Measurements from ENCODE around the gene COMT. TPM values are rescaled to one million over a fixed set of nuclear protein-coding genes. Genes with fewer than 3 reads are reported as not detected.

COMT gene
- total RNA-seq, 1 experiment from 2014 or later, result 108 TPM

DNA sequence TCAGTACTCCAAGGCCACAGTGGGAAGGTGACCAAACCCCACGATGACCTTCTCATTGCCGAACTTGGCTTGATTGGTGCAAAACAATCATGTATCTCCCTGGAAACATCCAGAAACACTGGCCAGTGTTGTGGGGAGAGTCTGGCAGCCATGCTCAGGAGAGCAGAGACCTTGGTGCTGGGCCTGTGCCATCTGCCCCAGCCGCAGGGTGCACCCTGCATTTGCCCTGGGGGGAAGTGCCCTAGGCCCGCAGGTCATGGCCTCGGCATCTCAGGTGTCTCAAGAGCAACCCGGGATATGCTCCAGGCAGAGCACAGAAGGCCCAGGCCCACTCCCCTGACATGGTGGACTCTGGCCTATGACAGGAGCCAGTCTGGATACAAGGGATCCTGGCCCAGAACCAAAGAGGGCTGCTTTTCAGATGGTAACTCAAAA, 51.4 kb downstream of the COMT start:
- H3K27me3 ChIP-seq (ENCODE audit: control insufficient read depth, insufficient read depth, low read length), result no peaks in the 10 kb centered on the region
- DNase-seq (ENCODE audit: low read depth, low spot score) (no peak), ATAC-seq (no peak)
- in situ Hi-C loops (cut with HindIII; ENCODE audit: low pct_unique_long_range_greater_than_20kb, low sequenced_read_pairs), result no loop called here
- intact Hi-C loops (cut with micrococcal nuclease; ENCODE audit: unreplicated experiment), result no loop called here
- BruUV-seq (replicated peaks), result no TSS peak
- TF ChIP-seq CTCF (IDR thresholded peaks at IDR 0.05) (no peak), SIN3A (IDR thresholded peaks at IDR 0.05; ENCODE audit: borderline replicate concordance, insufficient read depth, low read depth, low read length) (no peak), TCF7L2 (IDR thresholded peaks at IDR 0.05; ENCODE audit: low read depth, low read length) (no peak), POLR2AphosphoS5 (IDR thresholded peaks at IDR 0.05; ENCODE audit: low read depth, low read length) (no peak), REST (IDR thresholded peaks at IDR 0.05; ENCODE audit: insufficient read depth in 1 of 2, low read depth in 2 of 2, low read length in 1 of 2) (no peak)
- H3K4me1 ChIP-seq (ENCODE audit: control insufficient read depth, insufficient read depth, low read length), result no peaks in the 10 kb centered on the region
- H3K36me3 ChIP-seq (ENCODE audit: control insufficient read depth, insufficient read depth, low read length), result no peaks in the 10 kb centered on the region
- CTCF ChIA-PET, result no interaction called here
- POLR2A ChIA-PET, result no interaction called here
- H3K4me3 ChIP-seq (ENCODE audit: low read depth in 2 of 2, low read length in 2 of 2), result no peak overlapping the region
- H3K9me3 ChIP-seq (ENCODE audit: control insufficient read depth, insufficient read depth, low read depth, low read length), result no peaks in the 10 kb centered on the region
- H3K27ac ChIP-seq (ENCODE audit: low read length), result no peak overlapping the region

GRCh38 chr22:19993926-19994325, 52.4 kb downstream of the COMT start:
- in situ Hi-C loops (cut with HindIII; ENCODE audit: low pct_unique_long_range_greater_than_20kb, low sequenced_read_pairs), result no loop called here
- H3K4me3 ChIP-seq (ENCODE audit: low read depth in 2 of 2, low read length in 2 of 2), result no peak overlapping the region

More at GRCh38 chr22:19993926-19994325, 52.4 kb downstream of the COMT start:
- H3K4me1 ChIP-seq (ENCODE audit: control insufficient read depth, insufficient read depth, low read length), result no peaks in the 10 kb centered on the region
- H3K9me3 ChIP-seq (ENCODE audit: control insufficient read depth, insufficient read depth, low read depth, low read length), result no peaks in the 10 kb centered on the region
- H3K36me3 ChIP-seq (ENCODE audit: control insufficient read depth, insufficient read depth, low read length), result no peaks in the 10 kb centered on the region
- TF ChIP-seq POLR2AphosphoS5 (IDR thresholded peaks at IDR 0.05; ENCODE audit: low read depth, low read length), result no peak
- no peak for TF ChIP-seq SIN3A (IDR thresholded peaks at IDR 0.05; ENCODE audit: borderline replicate concordance, insufficient read depth, low read depth, low read length)
- TF ChIP-seq TCF7L2 (IDR thresholded peaks at IDR 0.05; ENCODE audit: low read depth, low read length), result no peak
- TF ChIP-seq CTCF (IDR thresholded peaks at IDR 0.05), result no peak
- TF ChIP-seq REST (IDR thresholded peaks at IDR 0.05; ENCODE audit: insufficient read depth in 1 of 2, low read depth in 2 of 2, low read length in 1 of 2), result no peak
- intact Hi-C loops (cut with micrococcal nuclease; ENCODE audit: unreplicated experiment), result no loop called here
- ChIA-PET POLR2A (no interaction called here), CTCF (no interaction called here)
- no TSS peak for BruUV-seq (replicated peaks)
- no peak for ATAC-seq
- DNase-seq (ENCODE audit: low read depth, low spot score), result no peak
- H3K27ac ChIP-seq (ENCODE audit: low read length), result no peak overlapping the region
- H3K27me3 ChIP-seq (ENCODE audit: control insufficient read depth, insufficient read depth, low read length), result no peaks in the 10 kb centered on the region

Data from Panc1 (cell line).